HG03135 (cell line): ENCODE data around the gene SPATA9.

Source experiments
- ATAC-seq: cut with Tn5 transposase; IDR thresholded peaks from one replicate; pipeline ENCODE4 v1.9.1; 2021; ENCODE audit warnings: mild to moderate bottlenecking, moderate library complexity; ENCODE audit not compliant: unreplicated experiment

Gene SPATA9

DNA sequence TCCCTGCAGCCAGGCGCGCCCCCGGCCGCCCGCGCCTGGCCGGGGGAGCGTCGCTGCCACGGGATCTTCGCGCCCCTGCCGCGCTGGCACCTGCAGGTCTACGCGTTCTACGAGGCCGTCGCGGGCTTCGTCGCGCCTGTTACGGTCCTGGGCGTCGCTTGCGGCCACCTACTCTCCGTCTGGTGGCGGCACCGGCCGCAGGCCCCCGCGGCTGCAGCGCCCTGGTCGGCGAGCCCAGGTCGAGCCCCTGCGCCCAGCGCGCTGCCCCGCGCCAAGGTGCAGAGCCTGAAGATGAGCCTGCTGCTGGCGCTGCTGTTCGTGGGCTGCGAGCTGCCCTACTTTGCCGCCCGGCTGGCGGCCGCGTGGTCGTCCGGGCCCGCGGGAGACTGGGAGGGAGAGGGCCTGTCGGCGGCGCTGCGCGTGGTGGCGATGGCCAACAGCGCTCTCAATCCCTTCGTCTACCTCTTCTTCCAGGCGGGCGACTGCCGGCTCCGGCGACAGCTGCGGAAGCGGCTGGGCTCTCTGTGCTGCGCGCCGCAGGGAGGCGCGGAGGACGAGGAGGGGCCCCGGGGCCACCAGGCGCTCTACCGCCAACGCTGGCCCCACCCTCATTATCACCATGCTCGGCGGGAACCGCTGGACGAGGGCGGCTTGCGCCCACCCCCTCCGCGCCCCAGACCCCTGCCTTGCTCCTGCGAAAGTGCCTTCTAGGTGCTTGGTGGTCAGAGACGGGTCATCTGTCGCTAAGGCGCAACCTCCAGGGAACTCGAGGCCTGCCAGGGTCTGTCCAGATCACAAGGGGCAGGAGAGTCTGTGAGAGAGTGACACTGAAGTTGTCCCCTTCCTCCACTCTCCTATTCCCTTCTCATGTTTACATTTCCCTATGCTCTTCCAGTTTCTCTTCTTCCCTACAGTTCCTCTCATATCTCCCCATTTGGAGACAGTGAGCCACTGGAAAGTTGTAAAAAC lies 61.6 kb downstream of the SPATA9 start:
- peak; percentile 35 for ATAC-seq

DNA sequence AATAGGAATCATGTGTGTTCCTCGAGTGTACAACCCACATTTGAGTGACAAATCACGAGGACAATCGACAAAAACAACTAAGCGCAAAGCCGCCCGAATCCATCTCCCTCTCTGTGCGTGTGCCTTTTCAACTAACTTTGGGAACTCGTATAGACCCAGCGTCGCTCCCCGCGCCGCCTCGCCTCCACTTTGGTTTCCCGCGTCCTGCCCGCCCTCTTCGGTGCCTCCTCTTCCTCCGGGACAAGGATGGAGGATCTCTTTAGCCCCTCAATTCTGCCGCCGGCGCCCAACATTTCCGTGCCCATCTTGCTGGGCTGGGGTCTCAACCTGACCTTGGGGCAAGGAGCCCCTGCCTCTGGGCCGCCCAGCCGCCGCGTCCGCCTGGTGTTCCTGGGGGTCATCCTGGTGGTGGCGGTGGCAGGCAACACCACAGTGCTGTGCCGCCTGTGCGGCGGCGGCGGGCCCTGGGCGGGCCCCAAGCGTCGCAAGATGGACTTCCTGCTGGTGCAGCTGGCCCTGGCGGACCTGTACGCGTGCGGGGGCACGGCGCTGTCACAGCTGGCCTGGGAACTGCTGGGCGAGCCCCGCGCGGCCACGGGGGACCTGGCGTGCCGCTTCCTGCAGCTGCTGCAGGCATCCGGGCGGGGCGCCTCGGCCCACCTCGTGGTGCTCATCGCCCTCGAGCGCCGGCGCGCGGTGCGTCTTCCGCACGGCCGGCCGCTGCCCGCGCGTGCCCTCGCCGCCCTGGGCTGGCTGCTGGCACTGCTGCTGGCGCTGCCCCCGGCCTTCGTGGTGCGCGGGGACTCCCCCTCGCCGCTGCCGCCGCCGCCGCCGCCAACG lies 62.5 kb downstream of the SPATA9 start, which contains the start of gene GPR150:
Gene GPR150, plus strand, starts transcription at position 58 of the 840 bp plus-strand sequence. Its CDS starts 189 bp downstream, at position 247.
- peak; percentile 67 for ATAC-seq

DNA sequence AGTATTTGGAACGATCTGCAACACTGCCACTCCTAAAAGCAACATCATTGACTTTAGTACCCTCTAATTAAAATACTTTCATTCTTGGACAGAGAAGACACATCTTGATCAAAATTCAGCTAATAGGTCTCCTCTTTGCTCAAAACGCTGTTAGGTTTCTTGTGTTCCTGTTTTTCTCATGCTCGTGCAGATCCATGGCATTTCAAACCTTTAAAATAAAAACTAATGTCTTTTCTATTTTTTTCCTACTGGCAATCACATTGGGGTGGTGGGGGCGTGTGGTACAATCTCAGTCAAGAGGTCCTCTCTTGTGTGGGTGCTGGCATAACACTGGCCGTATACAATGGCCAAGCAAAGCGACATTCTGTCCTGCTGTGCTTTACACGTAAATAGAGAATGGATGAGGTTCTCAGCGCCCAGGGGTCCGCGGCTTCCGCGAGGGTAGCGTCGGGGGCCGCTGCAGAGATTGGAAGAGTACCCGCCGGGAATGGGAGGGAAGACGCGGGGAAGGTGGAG lies 63.2 kb downstream of the SPATA9 start:
- ATAC-seq = no peak

DNA sequence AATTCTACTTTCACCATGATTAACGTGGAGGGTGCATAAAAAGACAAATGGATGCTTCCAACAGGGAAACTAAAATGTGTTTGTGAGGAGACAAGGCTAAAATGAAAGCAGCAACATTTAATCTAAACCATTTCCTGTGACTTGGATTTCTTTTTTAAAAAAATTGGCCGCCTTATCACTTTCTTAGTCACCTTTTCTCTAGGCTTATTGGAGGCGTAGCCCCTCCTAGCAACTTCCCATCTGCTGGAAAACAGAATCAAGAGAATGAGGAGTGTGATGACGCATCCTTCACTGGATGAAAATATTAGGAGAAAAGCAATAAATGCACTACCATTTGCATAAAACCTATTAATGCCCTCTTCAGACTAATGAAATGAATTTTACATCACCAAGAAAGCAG lies 63.7 kb downstream of the SPATA9 start:
- no peak for ATAC-seq

DNA sequence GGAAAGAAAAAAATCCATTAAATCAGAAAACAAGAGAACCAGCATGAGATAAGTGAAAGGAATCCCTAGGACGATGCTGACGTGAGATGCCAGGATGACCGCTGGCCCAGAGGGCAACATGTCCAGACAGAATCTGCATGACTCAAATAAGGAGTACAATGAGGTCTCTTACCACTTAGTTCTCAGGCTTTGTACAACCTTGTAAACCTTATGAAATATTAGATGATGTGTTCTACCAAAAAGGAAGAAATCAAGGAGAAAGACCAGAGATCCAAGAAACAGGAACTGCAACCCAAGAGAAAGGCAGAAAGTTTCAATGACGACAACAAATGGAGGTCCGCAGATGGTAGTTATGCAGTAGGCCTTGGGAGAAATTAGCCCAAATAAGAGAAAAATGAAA lies 65.7 kb downstream of the SPATA9 start:
- no peak for ATAC-seq

DNA sequence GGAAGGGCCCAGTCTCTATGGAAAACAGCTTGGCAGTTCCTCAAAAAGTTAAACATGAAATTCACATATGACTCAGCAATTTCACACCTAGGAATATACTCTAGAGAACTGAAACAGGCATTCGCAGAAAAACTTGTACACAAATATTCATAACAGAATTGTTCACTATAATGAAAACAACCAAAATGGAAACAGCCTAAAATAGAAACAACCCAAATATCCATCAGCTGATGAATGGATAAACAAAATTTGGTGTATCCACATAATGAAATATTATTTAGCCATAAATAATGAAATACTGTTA lies 67.7 kb downstream of the SPATA9 start:
- ATAC-seq = no peak

DNA sequence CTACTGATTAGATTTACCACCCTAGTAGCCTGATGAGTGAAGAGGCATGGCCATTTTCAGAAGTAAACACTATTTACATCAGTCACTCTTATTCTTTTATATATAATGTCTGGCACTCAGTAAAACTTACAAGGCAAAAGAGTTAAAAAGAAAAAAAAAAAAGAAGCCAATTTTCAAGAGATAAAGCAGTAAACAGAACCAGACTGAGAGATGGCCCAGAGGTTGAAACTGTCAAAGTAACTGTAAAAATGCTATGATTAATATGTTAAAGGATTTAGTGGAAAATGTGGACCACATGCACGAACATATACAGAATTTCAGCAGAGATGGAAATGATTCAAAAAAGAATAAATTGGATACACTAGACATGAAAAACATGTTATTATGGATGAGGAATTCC lies 69.3 kb downstream of the SPATA9 start:
- no peak for ATAC-seq

DNA sequence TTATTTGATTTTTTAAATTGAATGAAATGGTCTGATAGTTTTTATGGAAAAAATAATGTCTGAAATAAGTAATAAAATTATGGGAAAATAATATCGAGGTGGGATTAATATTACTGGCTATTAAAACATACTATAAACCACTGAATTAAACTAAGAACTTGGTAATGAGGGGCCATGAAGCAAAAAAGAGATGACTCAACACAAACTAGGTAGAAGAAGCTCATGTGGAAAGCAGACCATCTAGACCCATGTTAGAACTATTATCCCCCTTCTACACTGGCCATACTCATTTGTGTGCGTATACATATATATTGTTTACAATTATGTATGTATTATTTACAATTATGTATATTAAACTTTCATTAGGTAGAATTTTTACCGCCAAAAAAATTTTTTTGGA lies 71.4 kb downstream of the SPATA9 start:
- no peak for ATAC-seq

DNA sequence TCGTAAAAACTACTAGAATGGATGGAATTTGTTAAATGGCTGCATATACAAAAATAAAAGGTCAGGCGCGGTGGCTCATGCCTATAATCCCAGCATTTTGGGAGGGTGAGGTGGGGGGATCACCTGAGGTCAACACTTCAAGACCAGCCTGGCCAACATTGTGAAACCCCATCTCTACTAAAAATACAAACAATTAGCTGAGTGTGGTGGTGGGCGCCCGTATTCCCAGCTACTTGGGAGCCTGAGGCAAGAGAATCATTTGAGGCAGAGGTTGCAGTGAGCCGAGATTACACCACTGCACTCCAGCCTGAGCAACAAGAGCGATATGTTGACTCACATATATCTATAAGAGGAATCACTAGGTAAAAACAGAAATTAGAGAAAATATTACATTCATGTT lies 72.2 kb downstream of the SPATA9 start:
- ATAC-seq = no peak

DNA sequence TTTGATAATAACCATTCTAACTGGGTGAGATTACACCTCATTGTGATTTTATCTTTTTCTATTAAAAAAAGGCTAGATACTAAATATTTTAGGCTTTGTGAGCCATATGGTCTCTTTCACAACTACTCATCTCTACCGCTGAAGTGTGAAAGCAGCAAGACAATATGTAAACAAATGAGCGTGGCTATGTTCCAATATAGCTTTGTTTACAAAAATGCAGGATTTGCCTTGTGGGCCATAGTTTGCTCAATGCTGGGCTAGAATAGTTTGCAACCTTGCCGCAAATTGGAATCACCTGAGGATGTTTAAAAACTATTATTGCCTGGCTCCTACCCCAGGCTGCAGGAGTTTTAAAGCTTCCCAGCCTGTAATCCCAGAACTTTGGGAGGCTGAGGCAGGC lies 73.1 kb downstream of the SPATA9 start:
- ATAC-seq = no peak
